ENCODE results near the gene WDR45B.
"Not testable (repeated sequence)": the region's sequence is repeated elsewhere in the genome, so short reads cannot be mapped to it uniquely, and the experiment has no call there.

WDR45B gene

GRCh38 chr17:82577300-82577699, 70.9 kb downstream of the WDR45B start:
- no peak for DNase-seq

GRCh38 chr17:82575581-82576221, 72.5 kb downstream of the WDR45B start:
- not testable (repeated sequence) for DNase-seq

- no peak for DNase-seq
These were observed 74.2 kb downstream of the WDR45B start for GRCh38 chr17:82574041-82574440.

GRCh38 chr17:82571855-82572254, 76.4 kb downstream of the WDR45B start:
- no peak for DNase-seq

- no peak for DNase-seq
These were observed 78.0 kb downstream of the WDR45B start for GRCh38 chr17:82570277-82570676.

GRCh38 chr17:82569621-82570020, 78.6 kb downstream of the WDR45B start:
- no peak for DNase-seq

GRCh38 chr17:82568997-82569393, 79.2 kb downstream of the WDR45B start:
- DNase-seq, result no peak

GRCh38 chr17:82567286-82567685, 81.0 kb downstream of the WDR45B start:
- no peak for DNase-seq

- no peak for DNase-seq
These were observed 81.9 kb downstream of the WDR45B start for GRCh38 chr17:82566129-82566960.

GRCh38 chr17:82565551-82565950, 82.7 kb downstream of the WDR45B start:
- DNase-seq, result no peak
